Measurements from ENCODE around the gene E2F1. TPM values are rescaled to one million over a fixed set of nuclear protein-coding genes. Genes with fewer than 3 reads are reported as not detected.

The E2F1 gene
- total and polyA plus RNA-seq, 2 donors (not counting 1 experiment from before 2014, with no cell fraction given), result 2.4 to 2.7 TPM

- Mint-ChIP-seq H3K4me1 (peaks cover 5% of the 10 kb centered on the region), H3K27ac (no peak overlapping the region), H3K4me3 (no peak overlapping the region), H3K27me3 (no peaks in the 10 kb centered on the region), H3K9me3 (ENCODE audit: insufficient read depth) (no peaks in the 10 kb centered on the region)
- CTCF ChIA-PET, result interaction anchor here (0.6 to 1.0 kb wide), 2 partner anchors 9 to 155 kb away, joined by 3 read pairs; no protein-coding TSS in a partner anchor
- Histone ChIP-seq H3K4me2 (replicated peaks; ENCODE audit: low read depth, low read length, poor library complexity, severe bottlenecking) (no peak overlapping the region), H3K79me2 (ENCODE audit: control insufficient read depth, insufficient read depth, low read length) (peaks cover 6% of the 10 kb centered on the region), H3K4me1 (ENCODE audit: control insufficient read depth in 2 of 2, insufficient read depth in 2 of 2, low read length in 2 of 2) (peaks cover 7 to 10% of the 10 kb centered on the region in 2 donors), H3K4me3 (ENCODE audit: control extremely low read depth in 1 of 5, extremely low read depth in 1 of 5, insufficient read depth in 1 of 5, low read depth in 2 of 5, low read length in 4 of 5) (no peak overlapping the region), H3K9ac (ENCODE audit: low read length) (no peak overlapping the region), H2AFZ (ENCODE audit: insufficient read depth, low read depth, low read length, poor library complexity, severe bottlenecking) (no peak overlapping the region), H3K27me3 (replicated peaks in 1 of 4; ENCODE audit: control extremely low read depth in 1 of 4, control insufficient read depth in 3 of 4, insufficient read depth in 4 of 4, low read length in 3 of 4) (no peaks in the 10 kb centered on the region), H4K20me1 (ENCODE audit: control insufficient read depth, insufficient read depth, low read length, poor library complexity, severe bottlenecking) (no peaks in the 10 kb centered on the region), H3K27ac (ENCODE audit: low read length in 2 of 2) (no peak overlapping the region), H3K36me3 (replicated peaks in 1 of 2; ENCODE audit: control extremely low read depth in 1 of 2, control insufficient read depth in 1 of 2, extremely low read depth in 1 of 2, insufficient read depth in 2 of 2, low read length in 1 of 2) (no peaks in the 10 kb centered on the region), H3K9me3 (ENCODE audit: control extremely low read depth in 1 of 3, control insufficient read depth in 2 of 3, insufficient read depth in 1 of 3, low read length in 2 of 3) (no peaks in the 10 kb centered on the region)
- TF ChIP-seq CTCF (IDR thresholded peaks at IDR 0.05), result no peak
- no peak for TF ChIP-seq EZH2 (IDR thresholded peaks at IDR 0.05; ENCODE audit: borderline replicate concordance, insufficient read depth, low read depth, low read length, poor library complexity, severe bottlenecking)
- ATAC-seq (ENCODE audit: low read depth), result no peak
- WGBS (ENCODE audit: insufficient coverage), result 100% methylated on average over 3 of the region's 4 CpGs
- no peak for DNase-seq
- intact Hi-C loops (cut with micrococcal nuclease), result no loop called here
- POLR2A ChIA-PET, result no interaction called here
These were observed 27.3 kb downstream of the E2F1 start for GRCh38 chr20:33658929-33659328.

- Histone ChIP-seq H3K27me3 (replicated peaks in 1 of 4; ENCODE audit: control extremely low read depth in 1 of 4, control insufficient read depth in 3 of 4, insufficient read depth in 4 of 4, low read length in 3 of 4) (no peaks in the 10 kb centered on the region), H3K27ac (ENCODE audit: low read length in 2 of 2) (no peak overlapping the region), H3K36me3 (replicated peaks in 1 of 2; ENCODE audit: control extremely low read depth in 1 of 2, control insufficient read depth in 1 of 2, extremely low read depth in 1 of 2, insufficient read depth in 2 of 2, low read length in 1 of 2) (no peaks in the 10 kb centered on the region), H3K4me2 (replicated peaks; ENCODE audit: low read depth, low read length, poor library complexity, severe bottlenecking) (no peak overlapping the region), H4K20me1 (ENCODE audit: control insufficient read depth, insufficient read depth, low read length, poor library complexity, severe bottlenecking) (no peaks in the 10 kb centered on the region), H3K4me3 (ENCODE audit: control extremely low read depth in 1 of 5, extremely low read depth in 1 of 5, insufficient read depth in 1 of 5, low read depth in 2 of 5, low read length in 4 of 5) (no peak overlapping the region), H2AFZ (ENCODE audit: insufficient read depth, low read depth, low read length, poor library complexity, severe bottlenecking) (no peak overlapping the region), H3K4me1 (ENCODE audit: control insufficient read depth in 2 of 2, insufficient read depth in 2 of 2, low read length in 2 of 2) (peaks cover 5 to 10% of the 10 kb centered on the region in 2 donors), H3K9ac (ENCODE audit: low read length) (no peak overlapping the region), H3K9me3 (ENCODE audit: control extremely low read depth in 1 of 3, control insufficient read depth in 2 of 3, insufficient read depth in 1 of 3, low read length in 2 of 3) (no peaks in the 10 kb centered on the region), H3K79me2 (ENCODE audit: control insufficient read depth, insufficient read depth, low read length) (peaks cover 6% of the 10 kb centered on the region)
- ChIA-PET POLR2A (no interaction called here), CTCF (interaction anchor here (0.5 to 1.0 kb wide), 2 partner anchors 9 to 47 kb away, joined by 3 read pairs; no protein-coding TSS in a partner anchor)
- peaks cover 5% of the 10 kb centered on the region for H3K4me1 Mint-ChIP-seq
- H3K9me3 Mint-ChIP-seq (ENCODE audit: insufficient read depth), result no peaks in the 10 kb centered on the region
- TF ChIP-seq CTCF (IDR thresholded peaks at IDR 0.05), result no peak
- TF ChIP-seq EZH2 (IDR thresholded peaks at IDR 0.05; ENCODE audit: borderline replicate concordance, insufficient read depth, low read depth, low read length, poor library complexity, severe bottlenecking), result no peak
- DNase-seq, result no peak
- H3K4me3 Mint-ChIP-seq, result no peak overlapping the region
- no peak for ATAC-seq (ENCODE audit: low read depth)
- H3K27ac Mint-ChIP-seq, result no peak overlapping the region
- intact Hi-C loops (cut with micrococcal nuclease), result no loop called here
- 95% methylated on average over 6 of the region's 8 CpGs for WGBS (ENCODE audit: insufficient coverage)
- H3K27me3 Mint-ChIP-seq, result no peaks in the 10 kb centered on the region
These were observed 27.7 kb downstream of the E2F1 start for GRCh38 chr20:33658510-33658909.

All from B cell (primary cell).